ENCODE measurements around the gene CDHR3. TPM values are rescaled to one million over a fixed set of nuclear protein-coding genes. Genes with fewer than 3 reads are reported as not detected.
A peak's percentile ranks its signal among the peaks of the same experiment; 100 is the strongest.

CDHR3 gene
- total RNA-seq, 1 experiment from 2014 or later: 3.3 TPM

DNA sequence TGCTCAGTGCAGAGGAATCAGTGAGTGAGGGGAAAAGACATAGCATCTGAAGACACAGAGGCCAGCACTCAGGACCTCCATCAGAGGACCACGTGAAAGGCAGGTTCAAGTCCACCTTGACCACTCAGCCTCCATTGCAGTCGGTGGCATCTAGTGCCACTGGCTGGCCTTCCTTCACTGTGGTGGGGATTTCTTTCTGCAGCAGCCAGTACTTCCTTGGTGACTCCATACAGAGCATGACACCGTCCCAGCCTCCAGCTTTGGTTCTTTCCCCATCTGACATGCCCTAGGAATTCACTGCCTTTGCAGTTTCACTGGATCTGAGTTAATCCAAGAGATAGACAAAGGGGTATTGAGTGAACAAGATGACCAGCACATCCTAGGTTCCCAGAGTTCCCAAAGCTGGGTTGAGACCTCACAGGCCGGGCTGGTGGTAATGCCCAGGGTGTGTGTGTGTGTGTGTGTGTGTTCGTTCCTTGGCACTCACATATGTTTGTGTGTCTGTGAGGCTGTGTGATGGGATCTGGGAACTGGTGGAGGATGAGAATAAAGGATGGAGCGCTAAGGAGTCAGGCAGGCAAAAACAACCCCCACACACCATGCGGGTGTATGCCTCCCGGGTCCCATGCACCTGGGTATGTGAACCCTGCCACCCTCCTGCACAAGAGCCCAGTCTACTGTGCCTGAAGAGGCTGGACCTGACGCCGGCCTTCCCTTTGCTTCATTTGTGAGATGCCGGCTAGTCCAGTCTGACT lies 91.3 kb downstream of the CDHR3 start:
- Histone ChIP-seq H3K23me2 (ENCODE audit: insufficient read length, low read depth, low read length, poor library complexity, severe bottlenecking) (no peaks in the 10 kb centered on the region), H2AK5ac (ENCODE audit: insufficient read length, low read length) (no peak overlapping the region), H3K14ac (ENCODE audit: insufficient read depth, low read length) (no peak overlapping the region; the same call in 1 of the 2 replicates), H3K4ac (ENCODE audit: low read depth, low read length) (no peak overlapping the region), H3K27ac (ENCODE audit: insufficient read length, low read depth, low read length) (no peak overlapping the region), H3K9ac (ENCODE audit: extremely low read depth, insufficient read length, low read length) (no peak overlapping the region), H4K20me1 (ENCODE audit: control insufficient read depth, insufficient read depth, insufficient read length) (no peaks in the 10 kb centered on the region), H2BK15ac (ENCODE audit: low read depth, low read length) (no peak overlapping the region), H3K9me3 (ENCODE audit: control insufficient read depth, low read depth, low read length) (peaks cover 9% of the 10 kb centered on the region), H3K56ac (ENCODE audit: insufficient read length, low read depth, low read length) (no peak overlapping the region), H3K4me2 (ENCODE audit: insufficient read depth, insufficient read length, low read length) (no peak overlapping the region), H3K27me3 (ENCODE audit: insufficient read depth, low read length) (no peaks in the 10 kb centered on the region), H2BK20ac (ENCODE audit: low read depth, low read length, poor library complexity, severe bottlenecking) (no peak overlapping the region), H2BK120ac (ENCODE audit: low read depth, low read length, poor library complexity, severe bottlenecking) (no peak overlapping the region), H3K79me1 (ENCODE audit: insufficient read depth, low read depth, low read length, poor library complexity, severe bottlenecking) (no peaks in the 10 kb centered on the region), H3K4me1 (ENCODE audit: insufficient read depth, low read length) (no peaks in the 10 kb centered on the region), H3K79me2 (ENCODE audit: insufficient read depth, low read length) (no peaks in the 10 kb centered on the region), H2AFZ (ENCODE audit: low read length) (no peak overlapping the region), H2BK12ac (ENCODE audit: insufficient read length, low read depth, low read length) (no peak overlapping the region), H3T11ph (ENCODE audit: low read length) (no peak overlapping the region), H2BK5ac (ENCODE audit: insufficient read length, low read length) (no peak overlapping the region), H4K5ac (ENCODE audit: insufficient read length, low read depth, low read length) (no peak overlapping the region), H4K91ac (ENCODE audit: insufficient read length, low read depth, low read length) (no peak overlapping the region), H4K8ac (replicated peaks; ENCODE audit: insufficient read length, low read depth, low read length) (no peak overlapping the region), H3K23ac (ENCODE audit: insufficient read length, low read depth, low read length) (no peak overlapping the region), H3K18ac (ENCODE audit: insufficient read length, low read depth, low read length) (no peak overlapping the region)
- Mint-ChIP-seq H3K4me3 (no peak overlapping the region), H3K4me1 (peaks cover 7 to 20% of the 10 kb centered on the region in 2 experiments), H3K9me3 (peaks cover 7% of the 10 kb centered on the region in 2 experiments), H3K36me3 (ENCODE audit: insufficient read depth in 1 of 3, low read depth in 3 of 3) (no peaks in the 10 kb centered on the region), H3K27ac (peak overlapping the region in 1 of 3 experiments; percentile 53; a peak in 1 of 7 replicates), H3K27me3 (ENCODE audit: low read depth) (peaks cover 9% of the 10 kb centered on the region)
- no CpG with 5 or more reads among the region's 11 CpGs for WGBS (ENCODE audit: extremely low coverage, insufficient read length, low lambda C conversion rate)
- no peak for DNase-seq
- TF ChIP-seq, protein P1, sequence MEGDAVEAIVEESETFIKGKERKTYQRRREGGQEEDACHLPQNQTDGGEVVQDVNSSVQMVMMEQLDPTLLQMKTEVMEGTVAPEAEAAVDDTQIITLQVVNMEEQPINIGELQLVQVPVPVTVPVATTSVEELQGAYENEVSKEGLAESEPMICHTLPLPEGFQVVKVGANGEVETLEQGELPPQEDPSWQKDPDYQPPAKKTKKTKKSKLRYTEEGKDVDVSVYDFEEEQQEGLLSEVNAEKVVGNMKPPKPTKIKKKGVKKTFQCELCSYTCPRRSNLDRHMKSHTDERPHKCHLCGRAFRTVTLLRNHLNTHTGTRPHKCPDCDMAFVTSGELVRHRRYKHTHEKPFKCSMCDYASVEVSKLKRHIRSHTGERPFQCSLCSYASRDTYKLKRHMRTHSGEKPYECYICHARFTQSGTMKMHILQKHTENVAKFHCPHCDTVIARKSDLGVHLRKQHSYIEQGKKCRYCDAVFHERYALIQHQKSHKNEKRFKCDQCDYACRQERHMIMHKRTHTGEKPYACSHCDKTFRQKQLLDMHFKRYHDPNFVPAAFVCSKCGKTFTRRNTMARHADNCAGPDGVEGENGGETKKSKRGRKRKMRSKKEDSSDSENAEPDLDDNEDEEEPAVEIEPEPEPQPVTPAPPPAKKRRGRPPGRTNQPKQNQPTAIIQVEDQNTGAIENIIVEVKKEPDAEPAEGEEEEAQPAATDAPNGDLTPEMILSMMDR (conservative IDR thresholded peaks at IDR 0.05): no peak

Measured in H9 (cell line).